Measurements from ENCODE around the gene CTNS.
A peak's percentile ranks its signal among the peaks of the same experiment; 100 is the strongest.

The CTNS gene

DNA sequence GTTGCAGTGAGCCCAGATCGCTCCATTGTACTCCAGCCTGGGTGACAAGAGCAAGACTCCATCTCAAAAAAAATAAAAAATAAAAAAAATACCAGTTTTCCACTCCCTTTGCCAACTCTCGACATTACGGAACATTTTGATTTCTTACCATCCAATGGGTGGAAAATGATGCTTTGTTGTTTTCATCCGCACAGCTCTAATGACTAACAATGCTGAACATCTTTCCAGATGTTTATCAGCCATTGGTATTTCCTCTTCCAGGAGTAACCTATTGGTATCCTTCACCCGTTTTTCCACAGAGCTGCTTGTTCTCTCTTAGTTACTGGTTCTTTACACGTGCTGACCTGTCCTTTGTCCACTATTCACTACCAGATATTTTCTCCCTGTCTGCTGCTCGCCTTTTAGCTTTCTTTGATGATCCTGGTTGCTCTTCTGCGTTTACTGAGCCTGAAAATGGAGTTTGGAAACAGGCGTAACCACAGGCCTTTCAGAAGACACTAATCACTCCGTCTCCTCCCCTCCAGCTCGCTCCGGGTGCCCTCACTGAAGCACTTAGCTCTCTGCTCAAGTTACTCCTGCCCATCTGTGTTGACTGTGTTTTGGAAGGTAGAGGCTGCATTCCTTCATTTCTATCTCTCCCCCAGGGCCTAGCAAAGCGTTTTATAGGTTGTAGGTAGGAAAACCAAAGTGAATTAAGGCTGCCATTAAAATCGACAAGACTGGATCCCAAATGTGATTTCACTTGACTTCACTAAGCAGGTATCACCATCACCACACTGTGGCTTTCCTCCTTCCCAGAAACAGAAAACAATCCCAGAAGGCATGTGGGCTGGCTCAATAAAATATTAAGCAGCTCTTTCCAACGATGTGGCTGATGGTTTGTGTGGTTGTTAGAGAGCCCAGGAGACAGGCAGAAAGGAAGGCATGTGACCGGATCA lies 9.5 kb upstream of the CTNS start:
- no peak for DNase-seq (ENCODE audit: low spot score)

DNA sequence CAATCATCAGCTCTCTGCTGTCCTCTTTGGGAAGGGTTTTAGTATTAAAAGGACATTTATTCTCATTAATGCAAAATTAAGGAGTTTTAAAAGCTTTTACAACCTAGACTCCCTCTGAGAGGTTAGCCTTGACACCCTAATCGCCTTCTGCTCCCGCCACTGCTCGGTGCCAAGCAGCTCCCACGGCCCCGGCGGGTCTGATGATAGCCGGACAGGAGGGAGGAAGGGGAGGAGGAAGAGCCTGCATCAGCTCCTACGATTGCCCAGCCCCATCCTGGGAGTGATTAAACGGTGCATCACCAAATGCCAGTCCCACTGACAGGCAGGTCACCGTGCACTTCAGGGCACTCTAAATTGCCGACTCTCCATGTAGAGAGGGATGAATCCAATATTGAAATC lies 8.8 kb upstream of the CTNS start:
- no peak for DNase-seq (ENCODE audit: low spot score)

- DNase-seq (ENCODE audit: low spot score), result no peak
Measured at GRCh38 chr17:3630781-3631180, 5.8 kb upstream of the CTNS start.

DNA sequence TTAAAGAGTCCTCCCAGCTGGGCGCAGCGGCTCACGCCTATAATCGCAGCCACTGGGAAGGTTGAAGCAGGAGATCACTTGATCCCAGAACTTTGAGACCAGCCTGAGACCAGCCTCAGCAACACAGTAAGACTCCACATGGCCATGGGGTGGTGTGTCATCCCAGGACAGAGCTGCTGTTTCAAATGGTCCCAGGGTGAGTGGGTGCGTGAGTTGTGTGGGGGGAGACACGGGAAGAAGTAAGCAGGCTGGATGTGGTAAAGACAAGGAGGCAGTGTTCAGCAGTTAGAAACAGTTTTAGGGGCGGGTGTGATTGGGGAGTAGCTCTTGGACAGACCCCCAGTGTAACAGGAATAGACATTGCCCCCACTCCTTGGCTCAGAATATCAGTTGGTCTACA lies 4.3 kb upstream of the CTNS start:
- no peak for DNase-seq (ENCODE audit: low spot score)

DNA sequence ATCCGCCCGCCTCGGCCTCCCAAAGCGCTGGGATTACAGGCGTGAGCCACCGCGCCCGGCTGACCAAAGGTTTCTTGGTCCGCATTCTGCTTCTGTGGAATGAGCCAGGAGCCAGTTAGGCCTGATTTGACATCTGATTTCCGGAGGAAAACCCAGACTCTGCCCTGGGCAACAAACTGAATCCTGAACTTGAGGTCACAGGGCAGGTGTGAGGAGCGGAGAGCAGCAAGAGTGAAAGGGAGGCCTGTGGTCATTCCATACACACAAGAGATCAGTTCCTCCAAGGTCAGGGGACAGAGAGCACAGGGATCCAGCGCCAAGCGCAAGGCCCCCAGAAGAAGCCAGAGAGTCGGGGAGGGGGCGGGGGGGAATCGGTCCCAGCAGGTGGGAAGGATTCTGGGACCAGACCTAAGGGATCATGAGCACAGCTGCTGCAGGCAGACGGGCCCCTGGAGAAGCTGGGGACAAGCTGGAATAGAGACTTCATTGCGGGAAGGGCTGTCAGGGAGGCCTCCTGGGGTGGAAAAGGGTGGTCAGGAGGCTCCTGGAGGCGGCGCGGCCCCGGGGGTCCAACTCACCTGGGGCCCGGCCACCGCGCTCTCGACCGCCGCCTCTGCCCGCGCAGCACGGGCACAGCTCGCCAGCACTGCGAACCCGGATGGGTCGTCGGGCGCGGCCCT lies 946 bp upstream of the CTNS start:
- peak; percentile 68 for DNase-seq (ENCODE audit: low spot score)

DNA sequence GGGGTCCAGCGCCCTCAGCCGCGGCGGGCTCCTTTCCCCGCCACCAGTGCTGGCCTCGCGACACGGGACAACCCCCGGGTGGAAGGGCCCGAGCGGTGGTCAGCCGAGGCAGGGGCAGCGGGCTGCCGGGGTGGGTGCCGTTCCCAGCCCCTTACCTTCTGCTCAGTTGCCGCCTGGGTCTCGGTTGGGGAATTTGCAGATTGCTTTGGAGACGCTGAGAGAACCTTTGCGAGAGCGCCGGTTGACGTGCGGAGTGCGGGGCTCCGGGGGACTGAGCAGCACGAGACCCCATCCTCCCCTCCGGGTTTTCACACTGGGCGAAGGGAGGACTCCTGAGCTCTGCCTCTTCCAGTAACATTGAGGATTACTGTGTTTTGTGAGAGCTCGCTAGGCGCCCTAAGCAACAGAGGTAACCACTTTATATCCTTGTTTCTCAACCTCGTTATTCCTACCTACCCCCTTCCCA lies 381 bp downstream of the CTNS start:
- DNase-seq (ENCODE audit: low spot score), result no peak

- DNase-seq (ENCODE audit: low spot score), result no peak
Measured at GRCh38 chr17:3639981-3640596, 3.5 kb downstream of the CTNS start.

GRCh38 chr17:3641014-3641413 lies 4.5 kb downstream of the CTNS start:
- no peak for DNase-seq (ENCODE audit: low spot score)

DNA sequence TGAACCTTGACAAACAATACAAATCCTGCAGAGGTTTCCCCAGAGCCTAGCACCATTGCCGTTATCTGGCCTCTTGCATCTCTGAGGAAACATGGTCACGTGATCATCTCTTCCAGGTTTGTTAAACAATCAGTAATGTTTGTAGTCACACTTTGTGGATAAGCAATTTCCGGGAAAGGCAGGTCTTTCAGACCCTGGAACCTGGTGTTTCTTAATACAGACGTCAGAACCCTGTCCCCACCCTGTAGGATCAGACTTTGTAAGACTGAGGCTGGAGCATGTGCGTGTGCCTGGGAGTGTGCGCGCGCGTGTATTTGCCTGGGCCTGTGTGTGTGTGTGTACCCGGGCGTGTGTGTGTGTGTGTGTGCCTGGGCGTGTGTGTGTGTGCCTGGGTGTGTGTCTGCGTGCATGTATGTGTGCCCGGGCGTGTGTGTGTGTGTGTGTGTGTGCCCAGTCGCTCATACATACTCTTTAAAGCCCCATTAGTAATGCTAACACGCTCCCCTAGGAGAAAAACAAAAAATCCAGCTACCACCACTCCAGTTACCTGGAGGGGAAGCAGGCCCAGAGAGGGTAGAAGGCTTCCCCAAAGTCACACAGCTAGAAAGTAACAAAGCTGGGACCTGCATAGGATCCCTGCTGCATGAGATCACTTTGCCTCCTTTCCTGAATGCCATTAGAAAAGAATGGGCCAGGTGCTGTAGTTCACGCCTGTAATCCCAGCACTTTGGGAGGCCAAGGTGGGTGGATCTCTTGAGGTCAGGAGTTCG lies 5.3 kb downstream of the CTNS start:
- no peak for DNase-seq (ENCODE audit: low spot score)

DNA sequence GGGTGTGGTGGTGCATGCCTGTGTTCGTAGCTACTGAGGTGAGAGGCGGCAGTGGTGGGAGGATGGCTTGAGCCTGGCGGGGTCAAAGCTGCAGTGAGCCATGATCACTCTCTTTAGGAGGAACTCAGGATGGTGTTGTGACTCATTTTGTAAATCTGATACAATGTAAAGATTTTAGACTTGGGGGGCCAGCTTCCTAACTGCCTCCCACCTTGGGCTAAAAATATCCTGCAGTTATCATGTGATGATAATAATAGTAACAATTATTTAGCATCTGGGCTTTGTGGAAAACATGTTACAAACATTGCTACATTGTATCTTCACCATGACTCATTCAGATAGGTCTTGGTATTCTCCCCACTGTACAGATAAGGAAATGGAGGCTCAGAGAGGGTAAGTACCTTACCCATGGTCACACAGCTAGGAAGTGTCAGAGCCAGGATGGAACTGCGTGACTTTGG lies 7.4 kb downstream of the CTNS start:
- DNase-seq (ENCODE audit: low spot score), result no peak

GRCh38 chr17:3645310-3645709 lies 8.8 kb downstream of the CTNS start:
- DNase-seq (ENCODE audit: low spot score), result no peak

DNA sequence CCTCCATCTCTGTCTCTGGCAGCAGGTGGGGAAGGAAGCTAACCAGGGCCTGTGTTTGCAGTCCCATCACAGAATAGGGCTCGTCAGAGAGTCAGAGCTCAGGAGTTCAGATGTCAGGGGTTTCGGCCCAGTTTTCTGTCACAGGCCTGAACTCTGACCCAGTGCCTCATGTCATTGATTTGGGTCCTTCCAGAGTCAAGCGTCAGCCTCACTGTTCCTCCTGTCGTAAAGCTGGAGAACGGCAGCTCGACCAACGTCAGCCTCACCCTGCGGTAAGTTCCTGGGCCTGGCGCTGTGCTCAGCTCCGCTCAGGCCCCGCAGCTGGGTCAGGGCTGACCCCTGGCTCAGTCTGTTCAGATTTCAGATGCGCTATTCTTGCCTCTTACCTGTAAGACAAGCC lies 10.7 kb downstream of the CTNS start:
- DNase-seq (ENCODE audit: low spot score), result no peak

DNA sequence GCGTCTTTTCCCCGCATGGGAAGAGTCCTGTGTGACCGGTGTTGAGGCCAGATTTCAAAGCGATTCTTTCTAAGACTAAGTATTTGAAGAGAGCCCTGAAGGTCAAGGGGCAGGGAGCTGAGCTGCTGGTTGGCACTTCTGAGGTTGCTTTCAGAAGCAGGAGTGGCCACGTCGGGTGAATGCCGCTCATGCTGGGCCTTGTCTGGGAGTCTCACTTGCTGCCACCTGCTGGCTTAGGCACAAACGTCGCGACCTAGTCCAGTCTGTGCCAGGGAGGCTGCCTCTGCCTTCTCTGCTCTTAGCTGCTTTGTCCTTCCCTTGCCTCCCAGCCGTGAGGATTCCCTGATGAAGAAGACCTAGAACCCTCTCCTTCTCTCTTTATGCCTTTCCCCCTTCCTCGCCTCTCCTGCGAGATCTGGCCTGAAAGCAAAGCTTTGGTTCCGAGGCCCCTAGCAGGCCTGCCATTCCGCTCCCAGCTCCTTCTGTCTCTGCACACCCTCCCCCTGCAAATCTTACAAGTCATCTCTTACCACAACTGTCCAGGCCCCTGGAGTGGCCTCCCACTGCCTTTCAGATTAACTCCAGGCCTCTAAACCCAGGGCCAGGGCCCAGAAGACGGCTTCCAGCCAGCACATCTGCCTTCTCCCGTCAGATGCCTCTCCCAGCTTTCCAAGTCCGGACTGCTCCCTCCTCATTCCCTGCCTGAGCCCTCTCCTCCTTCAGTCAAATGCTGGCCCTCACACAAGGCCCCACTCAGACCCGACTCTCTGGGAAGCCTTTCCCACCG lies 11.4 kb downstream of the CTNS start:
- DNase-seq (ENCODE audit: low spot score), result peak; percentile 83

- no peak for DNase-seq (ENCODE audit: low spot score)
Measured at GRCh38 chr17:3655766-3656165, 19.2 kb downstream of the CTNS start.

DNA sequence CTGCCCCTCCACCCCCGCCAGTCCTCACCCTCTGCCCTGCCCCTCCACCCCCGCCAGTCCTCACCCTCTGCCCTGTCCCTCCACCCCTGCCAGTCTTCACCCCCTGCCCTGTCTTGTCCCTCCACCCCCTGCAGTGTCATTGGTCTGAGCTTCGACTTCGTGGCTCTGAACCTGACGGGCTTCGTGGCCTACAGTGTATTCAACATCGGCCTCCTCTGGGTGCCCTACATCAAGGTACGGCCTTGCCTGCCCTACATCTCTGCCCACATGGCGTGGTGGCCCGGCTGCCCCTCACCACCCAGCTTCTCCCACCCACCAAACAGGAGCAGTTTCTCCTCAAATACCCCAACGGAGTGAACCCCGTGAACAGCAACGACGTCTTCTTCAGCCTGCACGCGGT lies 19.8 kb downstream of the CTNS start:
- DNase-seq (ENCODE audit: low spot score), result no peak

DNA sequence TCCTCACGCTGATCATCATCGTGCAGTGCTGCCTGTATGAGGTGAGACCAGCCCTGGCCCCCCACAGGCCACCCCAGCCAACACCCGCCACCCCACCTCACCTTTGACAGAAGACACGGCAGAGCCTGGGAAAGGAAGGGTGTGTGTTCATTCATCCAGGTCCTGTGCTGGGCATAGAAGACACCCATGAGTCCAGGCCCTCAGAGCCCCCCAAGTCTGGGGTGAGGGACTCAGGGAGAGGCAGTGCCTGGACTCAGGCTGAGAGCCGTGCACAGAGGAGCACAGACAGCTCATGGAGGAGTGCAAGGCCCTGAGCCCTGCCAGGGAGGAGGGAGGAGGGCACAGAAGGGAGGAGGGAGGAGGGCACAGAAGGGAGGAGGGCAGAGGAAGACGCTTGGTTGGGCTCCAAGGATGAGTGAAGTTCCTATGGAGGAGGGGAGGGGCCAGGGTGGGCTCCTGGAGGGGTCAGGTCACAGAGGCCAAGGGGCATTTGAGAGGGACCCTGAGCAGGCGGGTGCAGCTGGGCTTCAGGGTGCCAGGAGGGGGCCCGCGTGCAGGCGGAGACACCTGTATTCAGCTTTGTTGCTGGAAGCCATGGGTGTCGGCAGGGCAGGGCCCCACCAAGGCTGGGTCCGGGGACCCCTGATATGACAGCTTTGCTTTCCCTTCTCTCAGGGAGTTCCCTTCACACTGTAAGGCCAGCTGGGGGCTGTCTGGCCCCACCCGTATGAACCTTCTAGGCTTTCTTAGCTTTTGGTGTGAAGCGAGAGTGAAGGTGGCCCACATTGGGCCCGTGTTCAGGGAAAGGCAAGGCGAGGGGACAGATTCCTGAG lies 20.4 kb downstream of the CTNS start:
- no peak for DNase-seq (ENCODE audit: low spot score)

- DNase-seq (ENCODE audit: low spot score), result no peak
Measured at GRCh38 chr17:3657588-3657869, 21.0 kb downstream of the CTNS start.

GRCh38 chr17:3657874-3658783 lies 21.6 kb downstream of the CTNS start:
- DNase-seq (ENCODE audit: low spot score), result no peak

- no peak for DNase-seq (ENCODE audit: low spot score)
Measured at GRCh38 chr17:3658784-3659449, 22.4 kb downstream of the CTNS start.

Data from ecto neural progenitor cell (in vitro differentiated cells).